NCI-H1930 (cell line): ENCODE measurements around the gene FES.
"Not testable (repeated sequence)": the region's sequence is repeated elsewhere in the genome, so short reads cannot be mapped to it uniquely, and the experiment has no call there.

Experiments used
- DNase-seq, 2 experiments: peaks; one replicate each; lab custom pipeline; 2025; lab: John Stamatoyannopoulos, UW

The FES gene

GRCh38 chr15:90909976-90910375 lies 25.7 kb downstream of the FES start:
- DNase-seq = no peak

GRCh38 chr15:90910441-90911301 lies 26.4 kb downstream of the FES start:
- no peak for DNase-seq

GRCh38 chr15:90911302-90911623 lies 27.0 kb downstream of the FES start:
- DNase-seq = no peak

GRCh38 chr15:90911906-90912769 lies 27.8 kb downstream of the FES start:
- no peak for DNase-seq

- no peak for DNase-seq
These were observed 28.4 kb downstream of the FES start for GRCh38 chr15:90912770-90913075.

GRCh38 chr15:90913398-90913944 lies 29.2 kb downstream of the FES start:
- DNase-seq = no peak

- DNase-seq = no peak
These were observed 30.2 kb downstream of the FES start for GRCh38 chr15:90914305-90915080.

- DNase-seq = no peak
These were observed 31.0 kb downstream of the FES start for GRCh38 chr15:90915216-90915807.

- no peak for DNase-seq
These were observed 31.6 kb downstream of the FES start for GRCh38 chr15:90915808-90916440.

GRCh38 chr15:90916461-90916860 lies 32.2 kb downstream of the FES start:
- no peak for DNase-seq

GRCh38 chr15:90917569-90917968 lies 33.3 kb downstream of the FES start:
- no peak for DNase-seq

GRCh38 chr15:90918034-90918788 lies 33.9 kb downstream of the FES start:
- DNase-seq = no peak

- DNase-seq = no peak
These were observed 34.5 kb downstream of the FES start for GRCh38 chr15:90918835-90919234.

GRCh38 chr15:90921887-90922286 lies 37.6 kb downstream of the FES start:
- no peak for DNase-seq

- DNase-seq = not testable (repeated sequence)
These were observed 38.5 kb downstream of the FES start for GRCh38 chr15:90922712-90923322.

GRCh38 chr15:90924375-90924774 lies 40.1 kb downstream of the FES start:
- no peak for DNase-seq

- not testable (repeated sequence) for DNase-seq
These were observed 42.5 kb downstream of the FES start for GRCh38 chr15:90926766-90927165.

GRCh38 chr15:90928106-90928505 lies 43.8 kb downstream of the FES start:
- DNase-seq = not testable (repeated sequence)

GRCh38 chr15:90929246-90930019 lies 45.1 kb downstream of the FES start:
- no peak for DNase-seq
